NCI-H1105 treated with DMSO at 0.1 percent for 48 hours (cell line): ENCODE results near the gene NRXN3.

ENCODE experiments used
- DNase-seq: peaks from one replicate; lab custom pipeline; 2025; lab: John Stamatoyannopoulos, UW

Gene NRXN3

GRCh38 chr14:79293482-79294177, 1123.5 kb downstream of the NRXN3 start:
- peak; percentile 55 for DNase-seq

DNA sequence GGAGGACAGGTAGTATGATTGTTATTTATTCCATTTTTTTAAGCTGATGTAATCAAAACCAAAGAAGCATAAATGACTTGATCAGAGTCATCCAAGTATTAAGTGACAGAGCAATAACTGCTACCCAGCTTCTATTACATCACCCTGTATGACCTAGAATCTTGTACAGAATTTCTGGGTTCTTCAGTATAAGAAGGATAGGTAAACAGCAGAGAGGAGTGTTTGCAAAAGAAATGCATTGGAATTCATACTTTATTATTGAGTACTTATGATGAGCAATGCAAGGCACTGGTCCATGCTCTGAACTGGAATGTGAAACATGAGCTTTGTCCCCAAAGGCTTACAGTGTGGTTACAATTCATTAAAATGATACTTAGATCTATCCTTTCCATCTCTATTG, 1124.3 kb downstream of the NRXN3 start:
- no peak for DNase-seq

GRCh38 chr14:79295385-79295784, 1125.2 kb downstream of the NRXN3 start:
- DNase-seq, result no peak

DNA sequence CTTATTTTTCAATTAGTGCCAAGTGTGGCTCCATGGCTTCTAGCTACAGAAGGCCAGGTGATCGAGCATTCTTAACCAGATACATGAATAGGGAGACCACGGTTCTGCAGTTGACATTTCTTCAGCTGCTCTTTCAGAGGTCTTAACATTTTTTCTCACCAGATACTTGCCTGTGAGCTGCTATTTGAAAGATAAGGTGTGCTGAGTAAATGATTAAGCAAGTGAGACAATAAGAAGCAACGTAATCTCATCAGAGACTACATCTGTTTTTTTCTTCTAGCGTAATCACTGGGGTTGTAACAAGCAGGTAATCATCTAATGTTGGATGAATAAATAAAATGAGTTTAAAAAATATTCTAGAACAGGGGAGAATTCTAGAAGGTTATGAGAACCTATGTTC, 1128.2 kb downstream of the NRXN3 start:
- DNase-seq, result peak; percentile 58

DNA sequence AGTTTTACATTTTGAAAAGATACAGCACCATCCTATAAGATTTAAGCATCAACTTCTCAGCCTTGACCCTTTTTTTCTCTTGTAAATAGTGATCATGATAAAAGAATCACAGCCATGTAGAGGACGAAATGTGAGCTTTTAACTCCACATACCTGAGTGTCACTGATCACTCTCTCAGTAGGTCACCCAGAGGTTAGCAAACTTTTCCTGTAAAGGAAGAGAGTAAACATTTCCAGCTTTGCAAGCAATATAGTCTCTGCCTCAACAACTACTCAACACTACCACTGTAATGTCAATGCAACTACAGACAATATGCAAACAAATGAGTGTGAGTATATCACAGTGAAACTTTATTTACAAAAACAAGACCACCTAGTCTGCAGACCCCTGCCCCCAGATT, 1129.0 kb downstream of the NRXN3 start:
- DNase-seq, result no peak

DNA sequence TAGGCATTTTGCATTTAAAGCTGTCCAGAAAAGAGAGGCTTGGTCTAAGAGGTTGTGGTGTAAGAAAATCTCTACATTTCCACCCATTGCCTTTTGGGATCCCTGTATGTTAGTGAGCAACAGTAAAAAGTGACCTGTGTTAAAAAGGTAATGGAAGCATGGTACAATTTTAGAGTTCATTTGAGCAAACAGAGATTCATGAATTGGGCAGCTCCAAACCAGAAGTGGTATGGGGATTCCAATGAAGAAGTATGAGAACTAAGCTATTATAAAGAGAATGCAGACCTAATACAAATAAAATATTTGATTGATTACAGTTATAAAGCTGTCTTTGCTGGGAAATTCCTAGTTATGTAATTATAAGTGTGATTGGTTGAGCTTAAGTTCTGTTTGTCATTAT, 1134.1 kb downstream of the NRXN3 start:
- no peak for DNase-seq

DNA sequence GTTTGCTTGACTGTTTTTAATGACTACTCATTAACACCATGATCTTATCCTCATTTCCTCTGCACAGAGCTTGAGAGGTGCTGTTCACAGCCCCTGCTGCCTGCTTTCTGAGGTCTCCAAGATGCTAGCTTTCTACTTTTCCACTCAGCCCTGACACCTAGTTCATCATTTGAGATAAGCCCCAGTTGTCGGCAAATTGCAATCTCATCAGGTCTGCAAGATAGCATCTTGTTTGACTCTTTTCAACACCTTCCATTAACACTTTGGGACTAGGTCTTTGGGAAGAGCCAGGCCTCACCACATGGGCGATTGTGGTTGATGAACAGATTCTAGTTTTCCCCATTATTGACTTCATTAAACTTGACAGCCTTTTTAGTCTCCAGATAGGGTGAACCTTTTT, 1136.4 kb downstream of the NRXN3 start:
- no peak for DNase-seq

- no peak for DNase-seq
Measured at GRCh38 chr14:79318371-79318770, 1148.2 kb downstream of the NRXN3 start.

GRCh38 chr14:79320561-79320960, 1150.4 kb downstream of the NRXN3 start:
- DNase-seq, result no peak

DNA sequence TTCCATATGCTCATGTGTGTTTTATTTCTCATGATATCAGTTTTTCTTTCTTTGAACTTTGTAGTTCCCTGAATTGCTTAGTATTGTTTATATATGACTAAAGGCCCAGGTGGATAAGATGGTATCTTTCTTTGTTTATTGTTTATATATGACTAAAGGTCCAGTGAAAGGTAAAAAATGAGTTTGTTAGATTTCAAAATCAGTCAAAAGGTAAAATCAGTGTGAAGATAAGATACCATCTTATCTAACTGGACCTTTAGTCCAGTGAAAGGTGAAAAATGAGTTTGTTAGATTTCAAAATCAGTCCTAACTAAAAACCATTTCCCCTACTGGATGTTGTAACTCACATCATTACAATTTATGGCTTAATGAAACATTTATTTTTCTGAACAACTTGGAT, 1150.9 kb downstream of the NRXN3 start:
- DNase-seq, result no peak

GRCh38 chr14:79325071-79325470, 1154.9 kb downstream of the NRXN3 start:
- DNase-seq, result peak; percentile 26

DNA sequence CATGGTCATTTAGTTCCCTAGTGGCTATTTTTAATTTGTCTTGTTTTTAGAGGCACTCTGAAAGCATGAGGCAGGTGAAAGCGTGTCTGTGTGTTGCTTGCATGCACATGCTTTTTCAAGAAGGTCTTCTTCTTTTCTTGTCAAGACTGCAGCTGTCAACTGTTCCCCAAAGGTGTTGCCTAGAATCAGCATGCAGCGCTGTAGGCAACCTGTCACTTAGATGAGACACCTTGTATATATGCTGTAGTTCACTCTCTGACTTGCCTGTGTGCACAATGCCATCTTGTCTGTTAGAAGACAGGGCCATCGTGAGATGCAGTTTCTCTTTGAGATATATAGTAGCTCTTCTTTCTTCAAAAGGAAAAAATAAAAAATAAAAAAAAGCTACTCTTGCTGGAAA, 1155.4 kb downstream of the NRXN3 start:
- DNase-seq, result no peak

DNA sequence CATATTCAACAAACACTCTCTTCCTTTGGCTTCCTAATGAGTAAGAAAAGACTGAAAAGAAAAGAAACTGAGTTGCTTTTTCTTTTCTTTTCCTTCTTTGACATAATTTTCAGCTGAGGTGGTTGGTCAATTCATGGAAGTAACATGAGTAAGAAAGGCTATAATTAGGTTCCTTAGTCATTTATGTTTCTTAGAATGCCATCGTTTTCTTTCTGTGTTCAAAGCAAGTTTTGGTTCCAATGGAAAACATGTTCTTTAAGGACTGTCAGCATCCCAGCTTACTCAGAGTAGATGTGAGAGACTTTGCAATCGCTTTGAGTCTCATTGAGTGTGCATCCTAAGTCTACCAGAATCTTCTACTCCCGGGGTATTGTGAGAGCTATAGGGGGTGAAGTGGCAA, 1158.7 kb downstream of the NRXN3 start:
- no peak for DNase-seq

DNA sequence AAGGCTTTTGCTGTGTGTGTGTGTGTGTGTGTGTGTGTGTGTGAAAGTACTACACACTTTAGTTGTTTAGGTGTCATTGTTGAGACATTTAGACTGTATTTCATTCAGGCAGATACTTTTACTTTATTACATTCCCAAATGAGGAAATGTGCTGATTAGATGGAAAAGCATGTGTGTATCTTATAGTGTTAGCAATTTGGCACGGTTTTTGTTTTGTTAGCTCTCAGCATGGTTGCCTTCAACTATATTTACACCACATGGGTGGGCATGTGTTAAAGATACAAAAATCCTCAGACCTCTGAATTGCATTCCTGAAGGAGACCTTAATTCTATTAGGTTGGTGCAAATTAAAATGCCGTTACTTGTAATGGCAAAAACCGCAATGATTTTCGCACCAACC, 1161.7 kb downstream of the NRXN3 start:
- no peak for DNase-seq

- no peak for DNase-seq
Measured at GRCh38 chr14:79332504-79333197, 1162.5 kb downstream of the NRXN3 start.

DNA sequence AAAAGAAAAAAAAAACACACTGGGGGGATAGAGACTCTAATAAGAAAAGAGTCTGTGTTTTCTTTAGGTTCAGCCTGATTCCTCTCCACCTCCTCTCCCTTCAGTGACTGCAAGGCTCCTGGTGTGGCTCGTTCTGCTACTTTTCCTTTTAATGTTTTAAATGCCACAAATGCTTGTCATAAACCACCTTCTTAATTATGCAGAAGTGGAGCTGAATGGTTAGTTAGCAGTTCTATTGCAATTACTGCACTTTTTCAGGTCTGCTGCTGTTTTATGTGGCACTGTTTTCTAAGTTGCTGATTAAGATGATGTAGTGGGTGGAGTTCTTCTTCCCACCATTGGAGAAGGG, 1163.0 kb downstream of the NRXN3 start:
- no peak for DNase-seq

DNA sequence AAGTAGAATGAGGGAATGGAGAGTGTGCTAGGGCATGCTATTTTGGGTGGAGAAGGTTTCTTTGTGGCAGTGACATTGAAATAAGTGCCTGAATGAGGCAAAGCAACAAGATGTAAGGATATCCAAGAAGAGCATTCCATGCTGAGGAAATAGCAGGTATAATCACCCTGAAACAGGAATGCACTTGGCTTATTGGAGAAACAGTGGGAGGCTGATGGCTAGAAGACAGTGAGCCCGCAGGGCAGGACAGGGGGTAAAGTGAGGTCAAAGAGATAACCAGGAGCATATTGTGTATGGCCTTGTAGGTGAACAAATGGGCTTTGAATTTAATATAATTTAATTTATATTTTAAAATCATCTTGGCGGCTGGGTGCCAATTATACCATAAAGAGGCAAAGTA, 1164.1 kb downstream of the NRXN3 start:
- no peak for DNase-seq

- no peak for DNase-seq
Measured at GRCh38 chr14:79337761-79338160, 1167.6 kb downstream of the NRXN3 start.

DNA sequence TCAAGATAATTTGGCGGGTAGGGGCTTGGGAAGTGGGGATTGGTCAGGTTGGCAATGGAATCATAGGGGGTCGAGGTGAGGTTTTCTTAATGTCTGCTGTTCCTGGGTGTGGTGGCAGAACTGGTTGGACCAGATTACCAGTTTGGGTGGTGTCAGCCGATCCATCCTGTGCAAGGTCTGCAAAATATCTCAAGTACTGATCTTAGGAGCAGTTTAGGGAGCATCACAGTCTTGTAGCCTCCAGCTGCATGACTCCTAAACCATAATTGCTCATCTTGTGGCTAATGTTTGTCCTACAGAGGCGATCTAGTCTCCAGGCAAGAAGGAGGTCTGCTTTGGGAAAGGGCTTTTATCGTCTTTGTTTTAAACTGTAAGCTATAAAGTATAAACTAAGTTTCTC, 1172.8 kb downstream of the NRXN3 start:
- DNase-seq, result no peak

- no peak for DNase-seq
Measured at GRCh38 chr14:79351011-79351410, 1180.8 kb downstream of the NRXN3 start.

DNA sequence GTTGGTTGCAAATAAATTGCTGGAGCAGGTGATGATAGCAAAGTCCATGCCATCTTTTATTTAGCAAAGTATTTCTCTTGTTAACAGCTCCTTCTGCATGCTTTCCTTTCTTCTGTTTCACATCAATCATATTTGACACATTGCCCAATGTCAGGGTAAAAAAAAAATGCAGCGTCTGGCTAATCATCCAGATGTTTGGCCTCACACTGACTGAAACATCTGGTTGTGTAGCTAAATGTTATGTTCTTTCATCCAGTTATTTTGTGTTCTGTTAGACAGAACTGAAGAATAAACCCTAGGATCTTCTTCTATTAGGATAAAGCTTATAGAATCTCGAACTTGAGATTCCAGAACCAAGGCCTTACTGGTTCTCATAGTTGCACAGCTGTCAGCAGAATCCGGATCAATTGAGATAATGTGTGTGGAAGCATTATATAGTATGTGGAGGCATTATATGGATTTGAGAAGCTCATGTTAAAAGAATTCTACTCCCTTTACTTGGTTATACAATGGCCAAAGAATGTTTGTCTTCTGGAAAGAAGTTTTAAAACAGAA, 1182.0 kb downstream of the NRXN3 start:
- no peak for DNase-seq

GRCh38 chr14:79354336-79354735, 1184.2 kb downstream of the NRXN3 start:
- no peak for DNase-seq

GRCh38 chr14:79356040-79356439, 1185.9 kb downstream of the NRXN3 start:
- DNase-seq, result no peak

GRCh38 chr14:79357307-79357706, 1187.1 kb downstream of the NRXN3 start:
- no peak for DNase-seq
